Transverse colon (tissue), 3 donors: ENCODE data around the gene DNLZ.

Experiments used
- POLR2A ChIP-seq: fragments of 450-650 bp; IDR thresholded peaks from one replicate; pipeline ENCODE4 v1.6.1; 2016; ENCODE audit warnings: antibody characterized with exemption, mild to moderate bottlenecking, moderate library complexity
- TF ChIP-seq, protein P1 (sequence below), 5 experiments: fragments of 200-600 bp in 3 of 5; fragments of 450-650 bp in 2 of 5; sonication (generic) in 3 of 5; IDR thresholded peaks; 1 replicate in 2 of 5; 2 replicates in 3 of 5; pipeline ENCODE4 v1.5.1; 2016 to 2017; ENCODE audit warnings: antibody characterized with exemption in 5 of 5, inconsistent platforms in 3 of 5, mild to moderate bottlenecking in 2 of 5, moderate library complexity in 1 of 5

DNA sequence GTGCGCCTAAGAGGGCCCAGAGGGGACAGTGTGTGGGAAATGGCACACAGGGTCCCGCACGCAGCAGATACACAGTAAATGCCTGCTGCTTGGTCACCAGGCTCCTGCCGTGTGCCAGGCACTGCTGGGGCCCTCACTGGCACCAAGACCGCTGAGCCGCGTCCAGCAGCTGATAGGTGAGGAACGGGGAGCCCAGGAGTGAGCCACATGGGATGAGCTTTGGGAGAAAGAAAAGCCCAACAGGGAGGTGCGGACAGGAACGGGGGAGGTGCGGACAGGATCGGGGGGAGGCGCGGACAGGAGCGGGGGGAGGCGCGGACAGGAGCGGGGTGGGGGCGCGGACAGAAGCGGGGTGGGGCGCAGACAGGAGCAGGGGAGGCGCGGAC is 19.7 kb downstream of the DNLZ start:
- TF ChIP-seq, protein P1, sequence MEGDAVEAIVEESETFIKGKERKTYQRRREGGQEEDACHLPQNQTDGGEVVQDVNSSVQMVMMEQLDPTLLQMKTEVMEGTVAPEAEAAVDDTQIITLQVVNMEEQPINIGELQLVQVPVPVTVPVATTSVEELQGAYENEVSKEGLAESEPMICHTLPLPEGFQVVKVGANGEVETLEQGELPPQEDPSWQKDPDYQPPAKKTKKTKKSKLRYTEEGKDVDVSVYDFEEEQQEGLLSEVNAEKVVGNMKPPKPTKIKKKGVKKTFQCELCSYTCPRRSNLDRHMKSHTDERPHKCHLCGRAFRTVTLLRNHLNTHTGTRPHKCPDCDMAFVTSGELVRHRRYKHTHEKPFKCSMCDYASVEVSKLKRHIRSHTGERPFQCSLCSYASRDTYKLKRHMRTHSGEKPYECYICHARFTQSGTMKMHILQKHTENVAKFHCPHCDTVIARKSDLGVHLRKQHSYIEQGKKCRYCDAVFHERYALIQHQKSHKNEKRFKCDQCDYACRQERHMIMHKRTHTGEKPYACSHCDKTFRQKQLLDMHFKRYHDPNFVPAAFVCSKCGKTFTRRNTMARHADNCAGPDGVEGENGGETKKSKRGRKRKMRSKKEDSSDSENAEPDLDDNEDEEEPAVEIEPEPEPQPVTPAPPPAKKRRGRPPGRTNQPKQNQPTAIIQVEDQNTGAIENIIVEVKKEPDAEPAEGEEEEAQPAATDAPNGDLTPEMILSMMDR (IDR thresholded peaks at IDR 0.05): no peak
- TF ChIP-seq POLR2A: no peak
